ENCODE measurements around the gene PKP2. TPM values are rescaled to one million over a fixed set of nuclear protein-coding genes. Genes with fewer than 3 reads are reported as not detected.

The PKP2 gene
- total RNA-seq, 1 donor from 2014 or later: 16.2 TPM

DNA sequence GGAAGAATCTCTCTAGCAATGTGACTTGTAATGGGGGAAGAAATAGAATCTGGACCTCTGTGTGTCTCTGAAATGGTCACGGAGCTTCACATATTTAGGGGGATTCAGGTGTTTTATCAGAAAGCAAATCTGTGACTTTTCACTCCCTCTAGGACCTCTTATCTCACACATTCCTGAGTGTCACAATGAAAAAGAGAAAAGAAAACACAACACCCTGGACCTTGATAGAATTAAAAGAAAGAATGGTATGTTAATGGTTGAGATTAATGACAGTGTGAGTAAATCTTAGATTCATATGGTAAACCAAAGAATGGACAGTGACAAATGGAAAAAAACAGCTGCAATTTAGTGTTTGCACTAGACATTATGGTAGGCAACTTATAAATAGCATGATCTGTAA lies 68.5 kb downstream of the PKP2 start:
- TF ChIP-seq POLR2A (IDR thresholded peaks at IDR 0.05) (no peak), POLR2AphosphoS5 (IDR thresholded peaks at IDR 0.05; ENCODE audit: insufficient read depth in 1 of 2, low read depth in 1 of 2) (no peak), CTCF (IDR thresholded peaks at IDR 0.05) (no peak)
- H3K4me1 ChIP-seq: no peaks in the 10 kb centered on the region

GRCh38 chr12:32826807-32827412 lies 69.7 kb downstream of the PKP2 start:
- Histone ChIP-seq H3K4me1 (no peaks in the 10 kb centered on the region), H3K4me3 (no peak overlapping the region), H3K9me3 (no peaks in the 10 kb centered on the region), H3K27ac (no peak overlapping the region), H3K27me3 (no peaks in the 10 kb centered on the region), H3K36me3 (no peaks in the 10 kb centered on the region)
- intact Hi-C loops (cut with DNase I): no loop called here
- no peak for TF ChIP-seq CTCF (IDR thresholded peaks at IDR 0.05)
- no peak for TF ChIP-seq POLR2AphosphoS5 (IDR thresholded peaks at IDR 0.05; ENCODE audit: insufficient read depth in 1 of 2, low read depth in 1 of 2)
- no peak for DNase-seq (ENCODE audit: extremely low spot score in 2 of 2)

More for the DNA sequence above, 68.5 kb downstream of the PKP2 start:
- DNase-seq (ENCODE audit: extremely low spot score in 2 of 2): no peak
- no peaks in the 10 kb centered on the region for H3K9me3 ChIP-seq
- H3K27ac ChIP-seq: no peak overlapping the region
- no peak overlapping the region for H3K4me3 ChIP-seq
- intact Hi-C loops (cut with DNase I): no loop called here
- no peaks in the 10 kb centered on the region for H3K36me3 ChIP-seq
- no peaks in the 10 kb centered on the region for H3K27me3 ChIP-seq

DNA sequence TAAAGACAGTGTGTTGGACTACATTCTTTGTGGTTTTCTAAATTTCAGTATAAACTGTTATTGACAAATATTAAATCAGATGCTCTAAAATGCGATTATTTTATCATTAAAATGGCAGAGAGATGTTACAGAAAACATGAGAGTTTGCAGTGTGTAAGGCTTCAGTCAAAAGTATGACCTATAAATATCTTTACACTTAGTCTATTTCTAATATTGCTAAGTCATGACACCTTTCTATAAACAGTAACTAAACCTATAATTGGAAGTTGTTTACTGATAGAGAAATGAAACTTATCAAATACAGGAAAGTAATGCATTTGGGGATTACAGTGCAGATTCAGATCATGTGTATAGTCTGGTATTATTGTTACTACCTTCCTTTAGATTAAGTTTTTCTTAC lies 72.0 kb downstream of the PKP2 start:
- no peak overlapping the region for H3K4me3 ChIP-seq
- TF ChIP-seq POLR2AphosphoS5 (IDR thresholded peaks at IDR 0.05; ENCODE audit: insufficient read depth in 1 of 2, low read depth in 1 of 2) (no peak), POLR2A (IDR thresholded peaks at IDR 0.05) (no peak), CTCF (IDR thresholded peaks at IDR 0.05) (no peak)
- H3K27me3 ChIP-seq: no peaks in the 10 kb centered on the region
- H3K27ac ChIP-seq: no peak overlapping the region
- no peaks in the 10 kb centered on the region for H3K36me3 ChIP-seq
- intact Hi-C loops (cut with DNase I): no loop called here
- no peaks in the 10 kb centered on the region for H3K9me3 ChIP-seq
- H3K4me1 ChIP-seq: no peaks in the 10 kb centered on the region
- no peak for DNase-seq (ENCODE audit: extremely low spot score in 2 of 2)

DNA sequence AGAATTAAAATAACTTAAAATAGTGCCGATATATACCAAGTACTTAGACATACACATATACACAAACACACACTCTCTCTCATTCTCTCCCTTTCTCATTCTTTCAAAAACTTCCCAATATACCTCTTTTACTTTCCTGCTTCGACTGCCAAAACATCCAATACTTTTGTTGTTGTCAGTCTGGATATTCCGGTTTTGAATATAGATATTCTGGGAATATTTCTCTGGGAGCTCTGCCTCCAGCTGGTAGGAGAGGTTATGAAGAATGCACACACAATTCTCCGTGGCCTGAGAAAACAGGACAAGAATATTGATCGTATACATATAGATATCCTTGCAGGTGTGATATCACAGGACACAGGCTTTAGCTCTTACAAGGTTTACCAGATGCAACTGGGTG lies 74.2 kb downstream of the PKP2 start:
- intact Hi-C loops (cut with DNase I): no loop called here
- Histone ChIP-seq H3K9me3 (no peaks in the 10 kb centered on the region), H3K4me1 (no peaks in the 10 kb centered on the region), H3K27me3 (no peaks in the 10 kb centered on the region), H3K36me3 (no peaks in the 10 kb centered on the region), H3K4me3 (no peak overlapping the region), H3K27ac (no peak overlapping the region)
- no peak for DNase-seq (ENCODE audit: extremely low spot score in 2 of 2)
- TF ChIP-seq POLR2AphosphoS5 (IDR thresholded peaks at IDR 0.05; ENCODE audit: insufficient read depth in 1 of 2, low read depth in 1 of 2): no peak
- TF ChIP-seq CTCF (IDR thresholded peaks at IDR 0.05): no peak
- no peak for TF ChIP-seq POLR2A (IDR thresholded peaks at IDR 0.05)

DNA sequence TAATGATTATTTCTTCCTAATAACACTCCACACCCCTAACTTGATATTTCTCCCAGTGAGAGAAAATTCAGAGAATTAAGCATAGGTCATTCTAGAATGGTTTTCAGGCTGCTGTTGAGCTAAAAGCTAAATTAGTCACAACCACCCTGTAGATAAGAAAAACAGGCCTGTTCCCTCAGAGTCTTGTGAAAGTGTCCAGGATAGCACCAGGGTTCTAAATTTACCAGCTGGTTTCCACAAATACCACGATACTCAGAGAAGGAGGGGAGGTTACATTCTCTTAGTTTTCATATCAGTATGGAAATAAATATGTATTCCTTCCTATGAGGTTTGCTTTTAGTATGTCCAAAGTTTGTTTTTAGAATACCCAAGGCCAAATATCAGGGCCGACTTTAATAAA lies 74.9 kb downstream of the PKP2 start:
- TF ChIP-seq POLR2AphosphoS5 (IDR thresholded peaks at IDR 0.05; ENCODE audit: insufficient read depth in 1 of 2, low read depth in 1 of 2) (no peak), POLR2A (IDR thresholded peaks at IDR 0.05) (no peak), CTCF (IDR thresholded peaks at IDR 0.05) (no peak)
- Histone ChIP-seq H3K27me3 (no peaks in the 10 kb centered on the region), H3K36me3 (no peaks in the 10 kb centered on the region), H3K9me3 (no peaks in the 10 kb centered on the region), H3K4me3 (no peak overlapping the region), H3K27ac (no peak overlapping the region), H3K4me1 (no peaks in the 10 kb centered on the region)
- DNase-seq (ENCODE audit: extremely low spot score in 2 of 2): no peak
- intact Hi-C loops (cut with DNase I): no loop called here

Measured in vagina (tissue), 2 donors.